Uterus (tissue), 4 donors: ENCODE results near the gene OPN1SW. TPM values are rescaled to one million over a fixed set of nuclear protein-coding genes. Genes with fewer than 3 reads are reported as not detected.

Experiments
- DNase-seq, 2 donors: peaks; one replicate each; pipeline ENCODE4 v3.0.0-alpha.2; 2019 to 2020
- H3K27ac ChIP-seq, 2 donors: fragments of 200-600 bp; sonication (generic); 1 replicate in 1 of 2; 2 replicates in 1 of 2; pipeline ENCODE4 v1.5.1; 2016 to 2018
- H3K27me3 ChIP-seq, 2 donors: fragments of 200-600 bp; sonication (generic); one replicate each; pipeline ENCODE4 v1.5.1; 2018 to 2019; ENCODE audit warnings: control low read depth in 1 of 2
- H3K36me3 ChIP-seq, 2 donors: fragments of 200-600 bp; sonication (generic); one replicate each; pipeline ENCODE4 v1.5.1; 2019; ENCODE audit warnings: control low read depth in 1 of 2
- H3K4me1 ChIP-seq, 2 donors: fragments of 200-600 bp; sonication (generic); one replicate each; pipeline ENCODE4 v1.5.1; 2018 to 2019; ENCODE audit warnings: control low read depth in 1 of 2
- H3K4me3 ChIP-seq, 2 donors: fragments of 200-600 bp; sonication (generic); 1 replicate in 1 of 2; 2 replicates in 1 of 2; pipeline ENCODE4 v1.5.1; 2018 to 2019; ENCODE audit warnings: mild to moderate bottlenecking in 1 of 2
- H3K9me3 ChIP-seq, 2 donors: fragments of 200-600 bp; sonication (generic); one replicate each; pipeline ENCODE4 v1.5.1; 2019; ENCODE audit warnings: control low read depth in 1 of 2
- POLR2A ChIP-seq, 2 donors: fragments of 450-650 bp; IDR thresholded peaks; one replicate each; pipeline ENCODE4 v1.6.1; 2016; ENCODE audit warnings: antibody characterized with exemption in 2 of 2, mild to moderate bottlenecking in 1 of 2, moderate library complexity in 1 of 2
- intact Hi-C: fragments of 100-400 bp; cut with DNase I; formaldehyde crosslinking; loops from one replicate; pipeline ENCODE4 v1.15.1; 2023; ENCODE audit warnings: low total_unique reads
- total RNA-seq, 4 donors: library from RNA; depleted of rRNA in 3 of 4; stranded (reverse); fragments of >200 nt in 3 of 4; gene quantifications; one replicate each; pipeline versions ENCODE4 v1.1.0 to v1.2.4, GENCODE V29; 2014 to 2023
- TF ChIP-seq, protein P1 (sequence below), 4 experiments: fragments of 200-600 bp in 2 of 4; fragments of 450-650 bp in 2 of 4; sonication (generic) in 2 of 4; IDR thresholded peaks; one replicate each; pipeline ENCODE4 v1.5.1; 2016 to 2019; ENCODE audit warnings: antibody characterized with exemption in 4 of 4, mild to moderate bottlenecking in 2 of 4, moderate library complexity in 1 of 4
- donor health status: DM: yes; HTN: yes; CAD: no.

OPN1SW gene
- total RNA-seq, 4 donors from 2014 or later: not detected

- DNase-seq: no peak
- H3K4me3 ChIP-seq: no peak overlapping the region
- intact Hi-C loops: no loop called here
- H3K36me3 ChIP-seq: no peaks in the 10 kb centered on the region
- TF ChIP-seq, protein P1, sequence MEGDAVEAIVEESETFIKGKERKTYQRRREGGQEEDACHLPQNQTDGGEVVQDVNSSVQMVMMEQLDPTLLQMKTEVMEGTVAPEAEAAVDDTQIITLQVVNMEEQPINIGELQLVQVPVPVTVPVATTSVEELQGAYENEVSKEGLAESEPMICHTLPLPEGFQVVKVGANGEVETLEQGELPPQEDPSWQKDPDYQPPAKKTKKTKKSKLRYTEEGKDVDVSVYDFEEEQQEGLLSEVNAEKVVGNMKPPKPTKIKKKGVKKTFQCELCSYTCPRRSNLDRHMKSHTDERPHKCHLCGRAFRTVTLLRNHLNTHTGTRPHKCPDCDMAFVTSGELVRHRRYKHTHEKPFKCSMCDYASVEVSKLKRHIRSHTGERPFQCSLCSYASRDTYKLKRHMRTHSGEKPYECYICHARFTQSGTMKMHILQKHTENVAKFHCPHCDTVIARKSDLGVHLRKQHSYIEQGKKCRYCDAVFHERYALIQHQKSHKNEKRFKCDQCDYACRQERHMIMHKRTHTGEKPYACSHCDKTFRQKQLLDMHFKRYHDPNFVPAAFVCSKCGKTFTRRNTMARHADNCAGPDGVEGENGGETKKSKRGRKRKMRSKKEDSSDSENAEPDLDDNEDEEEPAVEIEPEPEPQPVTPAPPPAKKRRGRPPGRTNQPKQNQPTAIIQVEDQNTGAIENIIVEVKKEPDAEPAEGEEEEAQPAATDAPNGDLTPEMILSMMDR (IDR thresholded peaks at IDR 0.05): no peak
- TF ChIP-seq POLR2A (IDR thresholded peaks at IDR 0.05): no peak
- no peak overlapping the region for H3K27ac ChIP-seq
- H3K9me3 ChIP-seq: no peaks in the 10 kb centered on the region
- H3K4me1 ChIP-seq: no peaks in the 10 kb centered on the region
- no peaks in the 10 kb centered on the region for H3K27me3 ChIP-seq
These were observed 25.0 kb upstream of the OPN1SW start for GRCh38 chr7:128800567-128800966.

DNA sequence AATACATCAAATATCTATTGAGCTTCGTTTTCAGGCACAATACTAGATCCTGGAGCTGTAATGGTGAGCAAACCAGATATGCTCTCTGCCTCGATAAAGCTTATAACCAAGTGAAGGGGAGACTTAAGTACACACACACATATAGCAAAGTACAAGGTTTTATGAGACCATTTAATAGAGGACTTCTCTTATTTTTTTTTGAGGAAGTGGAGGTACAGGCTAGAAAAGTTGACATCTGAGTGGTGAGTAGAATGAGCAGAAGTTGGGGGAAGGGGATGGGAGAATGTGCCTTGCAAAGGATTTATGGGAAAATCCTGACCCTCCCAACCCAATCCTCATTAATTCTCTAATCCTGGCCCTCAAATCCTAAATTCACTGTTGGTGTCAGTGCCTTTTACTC lies 23.9 kb upstream of the OPN1SW start:
- no peaks in the 10 kb centered on the region for H3K4me1 ChIP-seq
- no peak overlapping the region for H3K27ac ChIP-seq
- DNase-seq: no peak
- no peak overlapping the region for H3K4me3 ChIP-seq
- intact Hi-C loops: no loop called here
- H3K36me3 ChIP-seq: no peaks in the 10 kb centered on the region
- TF ChIP-seq POLR2A (IDR thresholded peaks at IDR 0.05): no peak
- no peaks in the 10 kb centered on the region for H3K9me3 ChIP-seq
- H3K27me3 ChIP-seq: no peaks in the 10 kb centered on the region

DNA sequence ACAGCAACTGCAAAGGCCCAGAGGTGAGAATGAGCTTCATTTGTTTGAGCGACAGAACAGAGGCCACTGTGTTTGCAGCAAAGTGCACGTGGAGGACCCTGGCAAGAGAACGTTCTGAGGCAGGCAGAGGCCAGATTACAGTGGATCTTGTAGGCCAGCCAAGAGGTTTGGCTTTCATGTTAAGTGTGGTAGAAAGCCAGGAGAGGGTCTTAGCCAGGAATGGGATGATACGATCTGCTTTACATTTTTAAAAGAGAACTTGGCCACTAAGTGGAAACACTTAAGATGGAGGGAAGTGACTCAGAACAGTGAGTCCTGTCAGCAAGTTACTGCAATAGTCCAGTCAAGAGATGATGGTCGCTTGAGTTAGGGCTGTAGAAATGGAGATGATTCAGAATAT lies 20.7 kb upstream of the OPN1SW start:
- Histone ChIP-seq H3K36me3 (no peaks in the 10 kb centered on the region), H3K4me3 (no peak overlapping the region), H3K27me3 (no peaks in the 10 kb centered on the region), H3K9me3 (no peaks in the 10 kb centered on the region), H3K4me1 (peaks cover 0 to 14% of the 10 kb centered on the region in 2 donors), H3K27ac (no peak overlapping the region)
- intact Hi-C loops: no loop called here
- DNase-seq: no peak
- TF ChIP-seq POLR2A (IDR thresholded peaks at IDR 0.05): no peak
- TF ChIP-seq, protein P1 (IDR thresholded peaks at IDR 0.05): no peak

DNA sequence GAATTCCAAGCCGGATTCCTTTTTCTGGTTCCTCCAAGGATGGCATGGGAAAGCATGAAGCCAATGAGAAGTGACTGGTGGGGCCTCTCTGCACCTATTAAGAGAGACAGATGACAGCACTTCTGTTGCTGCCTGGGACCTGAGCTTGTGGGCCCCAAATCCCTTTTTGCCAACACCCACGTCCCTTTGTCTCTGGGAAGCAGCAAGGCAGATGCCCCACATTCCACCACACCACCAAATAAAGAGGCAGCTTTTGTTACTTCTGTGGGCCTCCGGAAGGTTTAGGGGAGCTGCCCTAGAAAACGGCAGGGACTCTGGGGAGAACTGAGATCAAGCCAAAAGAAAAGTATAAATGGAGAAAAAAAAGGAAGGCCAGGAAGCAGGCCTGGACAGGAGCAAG lies 19.5 kb upstream of the OPN1SW start:
- Histone ChIP-seq H3K27me3 (no peaks in the 10 kb centered on the region), H3K4me1 (peaks cover 0 to 14% of the 10 kb centered on the region in 2 donors), H3K36me3 (no peaks in the 10 kb centered on the region), H3K27ac (no peak overlapping the region), H3K9me3 (no peaks in the 10 kb centered on the region), H3K4me3 (no peak overlapping the region)
- intact Hi-C loops: no loop called here
- no peak for DNase-seq
- TF ChIP-seq POLR2A (IDR thresholded peaks at IDR 0.05): no peak
- TF ChIP-seq, protein P1 (IDR thresholded peaks at IDR 0.05): no peak

DNA sequence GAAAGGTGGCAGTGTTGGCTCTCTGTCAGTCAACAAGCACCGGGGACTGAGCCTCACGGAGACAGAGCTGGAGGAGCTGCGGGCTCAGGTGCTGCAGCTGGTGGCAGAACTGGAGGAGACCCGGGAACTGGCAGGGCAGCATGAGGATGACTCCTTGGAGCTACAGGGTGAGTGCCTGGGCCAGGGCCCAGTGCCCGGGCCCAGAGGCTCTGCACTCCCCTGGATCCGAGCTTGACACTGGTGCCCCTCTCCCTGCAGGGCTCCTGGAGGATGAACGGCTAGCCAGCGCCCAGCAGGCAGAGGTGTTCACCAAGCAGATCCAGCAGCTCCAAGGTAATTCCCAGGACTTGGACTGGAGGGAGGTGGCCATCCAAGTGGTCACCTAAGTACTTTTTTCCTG lies 18.8 kb upstream of the OPN1SW start:
- Histone ChIP-seq H3K4me1 (peaks cover 0 to 14% of the 10 kb centered on the region in 2 donors), H3K4me3 (no peak overlapping the region), H3K27ac (no peak overlapping the region), H3K36me3 (no peaks in the 10 kb centered on the region), H3K27me3 (no peaks in the 10 kb centered on the region), H3K9me3 (no peaks in the 10 kb centered on the region)
- TF ChIP-seq, protein P1 (IDR thresholded peaks at IDR 0.05): no peak
- TF ChIP-seq POLR2A (IDR thresholded peaks at IDR 0.05): no peak
- DNase-seq: no peak
- intact Hi-C loops: loop anchor here (5.0 kb wide), 1 partner anchor 78 kb away; no protein-coding TSS in a partner anchor

GRCh38 chr7:128794020-128794419 lies 18.4 kb upstream of the OPN1SW start:
- intact Hi-C loops: loop anchor here (5.0 kb wide), 1 partner anchor 78 kb away; no protein-coding TSS in a partner anchor

More at GRCh38 chr7:128794020-128794419, 18.4 kb upstream of the OPN1SW start:
- Histone ChIP-seq H3K27ac (no peak overlapping the region), H3K4me1 (peaks cover 0 to 14% of the 10 kb centered on the region in 2 donors), H3K9me3 (no peaks in the 10 kb centered on the region), H3K4me3 (no peak overlapping the region), H3K36me3 (no peaks in the 10 kb centered on the region), H3K27me3 (no peaks in the 10 kb centered on the region)
- no peak for TF ChIP-seq POLR2A (IDR thresholded peaks at IDR 0.05)
- TF ChIP-seq, protein P1 (IDR thresholded peaks at IDR 0.05): no peak
- no peak for DNase-seq
